Caco-2 (cell line): ENCODE data around the gene DAPK1. TPM values are rescaled to one million over a fixed set of nuclear protein-coding genes. Genes with fewer than 3 reads are reported as not detected.

Experiments
- BruUV-seq: library from RNA; stranded (reverse); fragments of 400-500 nt; replicated peaks from 2 replicates; lab custom pipeline; 2021; lab: Mats Ljungman, UMichigan
- CTCF ChIA-PET: fragments of 300-600 bp; sonication (Branson Sonifier 250); formaldehyde crosslinking; loops from one replicate; lab custom pipeline; 2022; ENCODE audit warnings: antibody characterized with exemption; lab: Charles Lee
- POLR2A ChIA-PET: fragments of 300-600 bp; sonication (Branson Sonifier 250); formaldehyde crosslinking; loops from one replicate; lab custom pipeline; 2022; ENCODE audit warnings: antibody characterized with exemption; lab: Charles Lee
- DNase-seq, 2 experiments: peaks; one replicate each; pipeline versions ENCODE4 v3.0.0 to v3.0.0-alpha.2; 2020 to 2022
- H3K27me3 ChIP-seq: replicated peaks from 2 replicates; pipeline ENCODE4 v1.6.0; 2011; ENCODE audit warnings: low read length; ENCODE audit not compliant: control insufficient read depth, insufficient read depth
- H3K36me3 ChIP-seq: 2 replicates; pipeline ENCODE4 v1.5.1; 2011; ENCODE audit warnings: low read length; ENCODE audit not compliant: control insufficient read depth, insufficient read depth
- H3K4me1 ChIP-seq: fragments of 250-450 bp; sonication (Bioruptor Pico); 2 replicates; pipeline ENCODE4 v1.5.1; 2020; ENCODE audit warnings: mild to moderate bottlenecking
- H3K4me3 ChIP-seq: 2 replicates; pipeline ENCODE4 v1.5.1; 2011; ENCODE audit warnings: low read depth, mild to moderate bottlenecking, control low read depth, low read length
- H3K9me3 ChIP-seq: fragments of 250-450 bp; sonication (Bioruptor Pico); 2 replicates; pipeline ENCODE4 v1.5.1; 2020; ENCODE audit warnings: mild to moderate bottlenecking, moderate library complexity
- H3K27ac Mint-ChIP-seq: one replicate; pipeline ENCODE4 v1.8.0; 2022; ENCODE audit warnings: mixed read lengths; ENCODE audit not compliant: unreplicated experiment
- H3K27me3 Mint-ChIP-seq: one replicate; pipeline ENCODE4 v1.8.0; 2022; ENCODE audit warnings: mixed read lengths; ENCODE audit not compliant: insufficient read depth, unreplicated experiment
- H3K36me3 Mint-ChIP-seq: one replicate; pipeline ENCODE4 v1.8.0; 2022; ENCODE audit warnings: mild to moderate bottlenecking, mixed read lengths; ENCODE audit not compliant: insufficient read depth, unreplicated experiment
- H3K4me1 Mint-ChIP-seq: one replicate; pipeline ENCODE4 v1.8.0; 2022; ENCODE audit warnings: low read depth, mixed read lengths; ENCODE audit not compliant: unreplicated experiment
- H3K4me3 Mint-ChIP-seq: one replicate; pipeline ENCODE4 v1.8.0; 2022; ENCODE audit warnings: mild to moderate bottlenecking, moderate library complexity, mixed read lengths; ENCODE audit not compliant: unreplicated experiment
- H3K9me3 Mint-ChIP-seq: one replicate; pipeline ENCODE4 v1.8.0; 2022; ENCODE audit warnings: mixed read lengths; ENCODE audit not compliant: unreplicated experiment
- CTCF ChIP-seq, 2 experiments: fragments of 200-600 bp in 1 of 2; IDR thresholded peaks; 1 replicate in 1 of 2; 2 replicates in 1 of 2; pipeline versions ENCODE4 v1.5.1 to v1.8.0; 2011 to 2022; ENCODE audit warnings: antibody characterized with exemption in 1 of 2, control low read depth in 1 of 2, inconsistent platforms in 1 of 2, low read depth in 1 of 2, low read length in 1 of 2, mild to moderate bottlenecking in 1 of 2, moderate library complexity in 1 of 2; ENCODE audit not compliant: insufficient read depth in 1 of 2, severe bottlenecking in 1 of 2, unreplicated experiment in 1 of 2
- intact Hi-C: fragments of 100-400 bp; cut with micrococcal nuclease; formaldehyde crosslinking; loops from one replicate; pipeline ENCODE4 v1.10.0; 2022; ENCODE audit not compliant: unreplicated experiment
- total RNA-seq: library from RNA; stranded (reverse); gene quantifications from 2 replicates; pipeline ENCODE4 v1.2.3, GENCODE V29; 2022

DAPK1 gene
- total RNA-seq, 1 experiment from 2014 or later = 79.2 TPM

DNA sequence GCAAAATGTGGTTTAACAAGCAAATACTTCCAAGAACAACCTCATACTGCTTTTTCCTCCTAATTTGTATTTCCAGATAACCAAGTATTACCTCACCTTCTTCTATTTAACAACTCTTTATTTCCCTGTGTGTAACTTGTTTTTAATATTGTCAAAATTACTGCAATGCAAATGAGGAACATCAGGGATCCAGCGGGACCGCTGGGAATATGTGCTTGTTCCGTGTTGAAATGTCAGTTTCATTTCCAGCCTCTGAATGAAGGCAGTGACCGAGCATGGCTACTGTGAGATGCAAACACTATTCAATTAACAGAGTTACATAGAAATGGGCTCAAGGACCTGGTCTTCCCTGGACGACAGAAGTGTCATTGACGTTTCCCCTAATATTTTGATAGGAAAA lies 117.5 kb downstream of the DAPK1 start:
- Histone ChIP-seq H3K4me3 (no peak overlapping the region), H3K4me1 (peaks cover 13% of the 10 kb centered on the region; the same call in 1 of the 2 replicates), H3K36me3 (no peaks in the 10 kb centered on the region; the same call in none of the 2 replicates), H3K27me3 (no peaks in the 10 kb centered on the region), H3K9me3 (no peaks in the 10 kb centered on the region)
- ChIA-PET POLR2A (no interaction called here), CTCF (no interaction called here)
- intact Hi-C loops = no loop called here
- BruUV-seq = no TSS peak
- no peaks in the 10 kb centered on the region for H3K27me3 Mint-ChIP-seq
- H3K4me3 Mint-ChIP-seq = no peak overlapping the region
- H3K27ac Mint-ChIP-seq = peak overlapping the region; percentile 51
- TF ChIP-seq CTCF (IDR thresholded peaks at IDR 0.05; ENCODE audit: insufficient read depth in 1 of 2, low read depth in 1 of 2, low read length in 1 of 2, severe bottlenecking in 1 of 2, unreplicated experiment in 1 of 2) = no peak
- H3K4me1 Mint-ChIP-seq = peaks cover 7% of the 10 kb centered on the region
- peaks cover 21% of the 10 kb centered on the region for H3K36me3 Mint-ChIP-seq
- no peak for DNase-seq
- no peaks in the 10 kb centered on the region for H3K9me3 Mint-ChIP-seq

GRCh38 chr9:87615547-87616148 lies 118.0 kb downstream of the DAPK1 start:
- Mint-ChIP-seq H3K4me1 (peaks cover 7% of the 10 kb centered on the region), H3K27ac (peak overlapping the region; percentile 51), H3K27me3 (no peaks in the 10 kb centered on the region), H3K4me3 (no peak overlapping the region), H3K36me3 (peaks cover 21% of the 10 kb centered on the region), H3K9me3 (no peaks in the 10 kb centered on the region)
- POLR2A ChIA-PET = no interaction called here
- CTCF ChIA-PET = no interaction called here
- no peak for TF ChIP-seq CTCF (IDR thresholded peaks at IDR 0.05; ENCODE audit: insufficient read depth in 1 of 2, low read depth in 1 of 2, low read length in 1 of 2, severe bottlenecking in 1 of 2, unreplicated experiment in 1 of 2)
- no peak overlapping the region for H3K4me3 ChIP-seq
- H3K4me1 ChIP-seq = peaks cover 13% of the 10 kb centered on the region; the same call in 1 of the 2 replicates
- no peaks in the 10 kb centered on the region for H3K9me3 ChIP-seq
- no peaks in the 10 kb centered on the region; the same call in none of the 2 replicates for H3K36me3 ChIP-seq
- no peaks in the 10 kb centered on the region for H3K27me3 ChIP-seq
- BruUV-seq = no TSS peak
- intact Hi-C loops = no loop called here
- peak in 1 of 2 experiments; percentile 31 for DNase-seq

- H3K36me3 ChIP-seq = no peaks in the 10 kb centered on the region
- Mint-ChIP-seq H3K36me3 (peaks cover 29% of the 10 kb centered on the region), H3K4me3 (no peak overlapping the region), H3K9me3 (no peaks in the 10 kb centered on the region), H3K4me1 (peaks cover 7% of the 10 kb centered on the region), H3K27ac (no peak overlapping the region), H3K27me3 (no peaks in the 10 kb centered on the region)
- ChIA-PET POLR2A (no interaction called here), CTCF (no interaction called here)
- TF ChIP-seq CTCF (IDR thresholded peaks at IDR 0.05; ENCODE audit: insufficient read depth in 1 of 2, low read depth in 1 of 2, low read length in 1 of 2, severe bottlenecking in 1 of 2, unreplicated experiment in 1 of 2) = no peak
- no peaks in the 10 kb centered on the region for H3K27me3 ChIP-seq
- no TSS peak for BruUV-seq
- H3K4me3 ChIP-seq = no peak overlapping the region
- H3K4me1 ChIP-seq = peaks cover 4% of the 10 kb centered on the region; the same call in 1 of the 2 replicates
- H3K9me3 ChIP-seq = no peaks in the 10 kb centered on the region
- intact Hi-C loops = no loop called here
- no peak for DNase-seq
Observed at GRCh38 chr9:87618226-87618625, 120.6 kb downstream of the DAPK1 start.
